ENCODE results near the gene DNAJC12. TPM values are rescaled to one million over a fixed set of nuclear protein-coding genes. Genes with fewer than 3 reads are reported as not detected.

The DNAJC12 gene
- total RNA-seq, 1 experiment from 2014 or later = 15.5 TPM

- Histone ChIP-seq H3K27ac (ENCODE audit: low read length) (no peak overlapping the region), H3K9me3 (ENCODE audit: low read length) (no peaks in the 10 kb centered on the region), H3K4me3 (ENCODE audit: low read length) (no peak overlapping the region), H3F3A (ENCODE audit: low read length, unreplicated experiment) (no peaks in the 10 kb centered on the region), H3K9me2 (replicated peaks; ENCODE audit: low read length) (no peaks in the 10 kb centered on the region), H4K20me1 (ENCODE audit: low read length) (no peaks in the 10 kb centered on the region), H2AFZ (ENCODE audit: low read length) (no peak overlapping the region), H3K4me1 (ENCODE audit: insufficient read depth, low read length) (peaks cover 11% of the 10 kb centered on the region), H3K9ac (ENCODE audit: low read length) (no peak overlapping the region), H3K79me2 (ENCODE audit: low read length) (no peaks in the 10 kb centered on the region), H3K27me3 (ENCODE audit: low read length) (no peaks in the 10 kb centered on the region), H3K4me2 (ENCODE audit: low read length) (no peak overlapping the region), H3K36me3 (ENCODE audit: low read depth, low read length) (no peaks in the 10 kb centered on the region)
- CTCF ChIA-PET = no interaction called here
- BruUV-seq (replicated peaks) = no TSS peak
- ATAC-seq (peak; percentile 22; the same call in 1 of the 2 replicates), DNase-seq (peak; percentile 38)
- intact Hi-C loops (cut with micrococcal nuclease) = no loop called here
- no peak for TF ChIP-seq EZH2phosphoT487 (IDR thresholded peaks at IDR 0.05; ENCODE audit: borderline replicate concordance, low read length)
- POLR2A ChIA-PET (ENCODE audit: unreplicated experiment) = interaction anchor here (0.6 kb wide), 3 partner anchors 9 to 1023 kb away, joined by 3 to 21 read pairs (median 3); no protein-coding TSS in a partner anchor
Observed at GRCh38 chr10:67772894-67773511, 65.0 kb downstream of the DNAJC12 start.

GRCh38 chr10:67772151-67772550 is 65.8 kb downstream of the DNAJC12 start:
- Histone ChIP-seq H3K4me3 (ENCODE audit: low read length) (no peak overlapping the region), H3K27ac (ENCODE audit: low read length) (no peak overlapping the region), H3K4me2 (ENCODE audit: low read length) (no peak overlapping the region), H2AFZ (ENCODE audit: low read length) (no peak overlapping the region), H3F3A (ENCODE audit: low read length, unreplicated experiment) (no peaks in the 10 kb centered on the region), H3K9ac (ENCODE audit: low read length) (no peak overlapping the region), H3K27me3 (ENCODE audit: low read length) (no peaks in the 10 kb centered on the region), H3K79me2 (ENCODE audit: low read length) (no peaks in the 10 kb centered on the region), H3K9me2 (replicated peaks; ENCODE audit: low read length) (no peaks in the 10 kb centered on the region), H3K9me3 (ENCODE audit: low read length) (no peaks in the 10 kb centered on the region), H3K36me3 (ENCODE audit: low read depth, low read length) (no peaks in the 10 kb centered on the region), H3K4me1 (ENCODE audit: insufficient read depth, low read length) (peaks cover 16% of the 10 kb centered on the region), H4K20me1 (ENCODE audit: low read length) (no peaks in the 10 kb centered on the region)
- no peak for ATAC-seq
- no peak for DNase-seq
- intact Hi-C loops (cut with micrococcal nuclease) = no loop called here
- ChIA-PET CTCF (no interaction called here), POLR2A (ENCODE audit: unreplicated experiment) (no interaction called here)
- TF ChIP-seq EZH2phosphoT487 (IDR thresholded peaks at IDR 0.05; ENCODE audit: borderline replicate concordance, low read length) (no peak), CTCF (conservative IDR thresholded peaks at IDR 0.05; ENCODE audit: low read depth, low read length) (no peak), EZH2 (IDR thresholded peaks at IDR 0.05; ENCODE audit: low read length, unreplicated experiment) (no peak)
- BruUV-seq (replicated peaks) = no TSS peak

- H3K36me3 ChIP-seq (ENCODE audit: low read depth, low read length) = no peaks in the 10 kb centered on the region
- no peaks in the 10 kb centered on the region for H3K9me3 ChIP-seq (ENCODE audit: low read length)
- no peaks in the 10 kb centered on the region for H3K27me3 ChIP-seq (ENCODE audit: low read length)
- ChIA-PET CTCF (no interaction called here), POLR2A (ENCODE audit: unreplicated experiment) (no interaction called here)
- no peak overlapping the region for H2AFZ ChIP-seq (ENCODE audit: low read length)
- H3K4me2 ChIP-seq (ENCODE audit: low read length) = no peak overlapping the region
- no peaks in the 10 kb centered on the region for H4K20me1 ChIP-seq (ENCODE audit: low read length)
- intact Hi-C loops (cut with micrococcal nuclease) = no loop called here
- no peaks in the 10 kb centered on the region for H3F3A ChIP-seq (ENCODE audit: low read length, unreplicated experiment)
- TF ChIP-seq EZH2phosphoT487 (IDR thresholded peaks at IDR 0.05; ENCODE audit: borderline replicate concordance, low read length) (no peak), EZH2 (IDR thresholded peaks at IDR 0.05; ENCODE audit: low read length, unreplicated experiment) (no peak), CTCF (conservative IDR thresholded peaks at IDR 0.05; ENCODE audit: low read depth, low read length) (no peak)
- H3K4me1 ChIP-seq (ENCODE audit: insufficient read depth, low read length) = peaks cover 16% of the 10 kb centered on the region
- DNase-seq (no peak), ATAC-seq (no peak)
- BruUV-seq (replicated peaks) = no TSS peak
- no peaks in the 10 kb centered on the region for H3K79me2 ChIP-seq (ENCODE audit: low read length)
- no peak overlapping the region for H3K27ac ChIP-seq (ENCODE audit: low read length)
- no peak overlapping the region for H3K9ac ChIP-seq (ENCODE audit: low read length)
- no peak overlapping the region for H3K4me3 ChIP-seq (ENCODE audit: low read length)
- no peaks in the 10 kb centered on the region for H3K9me2 ChIP-seq (replicated peaks; ENCODE audit: low read length)
Observed at GRCh38 chr10:67771200-67771599, 66.8 kb downstream of the DNAJC12 start.

All from PC-3 (cell line).